WTC11 (cell line): Measurements from ENCODE around the gene RNF31. TPM values are rescaled to one million over a fixed set of nuclear protein-coding genes. Genes with fewer than 3 reads are reported as not detected.

ENCODE experiments used
- ATAC-seq: fragments of 200-7000 bp; cut with Tn5 transposase; 2 replicates; pipeline ENCODE4 v1.10.0; 2021; ENCODE audit warnings: mild to moderate bottlenecking, moderate library complexity
- CTCF ChIA-PET: fragments of 300-600 bp; sonication (Branson Sonifier 250); formaldehyde crosslinking; loops from one replicate; lab custom pipeline; 2021; ENCODE audit warnings: antibody characterized with exemption; lab: Charles Lee
- POLR2A ChIA-PET: fragments of 350-600 bp; sonication (Branson Sonifier 250); formaldehyde crosslinking; loops from one replicate; lab custom pipeline; 2021; ENCODE audit warnings: antibody characterized with exemption; lab: Charles Lee
- DNase-seq: peaks from one replicate; pipeline ENCODE4 v3.0.0; 2021; ENCODE audit warnings: low spot score
- H3K27ac Mint-ChIP-seq: 2 replicates; pipeline ENCODE4 v1.8.0; 2021; ENCODE audit warnings: mixed read lengths
- H3K27me3 Mint-ChIP-seq: 2 replicates; pipeline ENCODE4 v1.8.0; 2021; ENCODE audit warnings: low read depth, mild to moderate bottlenecking, moderate library complexity, mixed read lengths
- H3K36me3 Mint-ChIP-seq: 2 replicates; pipeline ENCODE4 v1.8.0; 2021; ENCODE audit warnings: mixed read lengths
- H3K4me1 Mint-ChIP-seq: 2 replicates; pipeline ENCODE4 v1.8.0; 2022; ENCODE audit warnings: mixed read lengths
- H3K4me3 Mint-ChIP-seq: 2 replicates; pipeline ENCODE4 v1.8.0; 2021; ENCODE audit warnings: mild to moderate bottlenecking, moderate library complexity, mixed read lengths
- H3K9me3 Mint-ChIP-seq: 2 replicates; pipeline ENCODE4 v1.8.0; 2021; ENCODE audit warnings: mixed read lengths
- CREM ChIP-seq: sonication (generic); formaldehyde crosslinking; IDR thresholded peaks from 2 replicates; pipeline ENCODE4 v1.8.1; 2022; ENCODE audit warnings: mild to moderate bottlenecking, missing genetic modification reagents, moderate library complexity
- ETV6 ChIP-seq: sonication (generic); formaldehyde crosslinking; IDR thresholded peaks from 2 replicates; pipeline ENCODE4 v1.8.1; 2022; ENCODE audit warnings: mild to moderate bottlenecking, missing genetic modification reagents
- FOXJ3 ChIP-seq: sonication (generic); formaldehyde crosslinking; IDR thresholded peaks from 2 replicates; pipeline ENCODE4 v1.9.0; 2021; ENCODE audit warnings: missing genetic modification reagents, mild to moderate bottlenecking, borderline replicate concordance
- FOXK1 ChIP-seq: sonication (generic); formaldehyde crosslinking; IDR thresholded peaks from 2 replicates; pipeline ENCODE4 v1.8.0; 2022; ENCODE audit warnings: mild to moderate bottlenecking, moderate library complexity, missing genetic modification reagents
- GTF2I ChIP-seq: fragments of 250-450 bp; sonication (Bioruptor Pico); conservative IDR thresholded peaks from 2 replicates; pipeline ENCODE4 v1.4.0; 2021; ENCODE audit warnings: mild to moderate bottlenecking
- IRF2 ChIP-seq: sonication (generic); formaldehyde crosslinking; IDR thresholded peaks from 2 replicates; pipeline ENCODE4 v1.8.0; 2022; ENCODE audit warnings: low read depth, missing genetic modification reagents, borderline replicate concordance
- JAZF1 ChIP-seq: fragments of 250-450 bp; sonication (Bioruptor Pico); IDR thresholded peaks from 2 replicates; pipeline ENCODE4 v1.9.0; 2021; ENCODE audit warnings: moderate library complexity, mild to moderate bottlenecking, inconsistent platforms
- JUN ChIP-seq: sonication (generic); formaldehyde crosslinking; IDR thresholded peaks from 2 replicates; pipeline ENCODE4 v1.8.0; 2023; ENCODE audit warnings: mild to moderate bottlenecking, missing genetic modification reagents
- MYBL2 ChIP-seq: sonication (generic); formaldehyde crosslinking; IDR thresholded peaks from 2 replicates; pipeline ENCODE4 v1.8.1; 2023; ENCODE audit warnings: mild to moderate bottlenecking, moderate library complexity, missing genetic modification reagents
- NFYB ChIP-seq: sonication (generic); formaldehyde crosslinking; conservative IDR thresholded peaks from 2 replicates; pipeline ENCODE4 v1.8.0; 2022; ENCODE audit warnings: low read depth, missing genetic modification reagents
- NR1H2 ChIP-seq: sonication (generic); formaldehyde crosslinking; IDR thresholded peaks from 2 replicates; pipeline ENCODE4 v1.9.0; 2021; ENCODE audit warnings: mild to moderate bottlenecking, moderate library complexity, missing genetic modification reagents
- OVOL2 ChIP-seq: fragments of 250-450 bp; sonication (Bioruptor Pico); IDR thresholded peaks from 2 replicates; pipeline ENCODE4 v1.9.0; 2021; ENCODE audit warnings: mild to moderate bottlenecking, borderline replicate concordance
- RORB ChIP-seq: fragments of 250-450 bp; sonication (Bioruptor Pico); IDR thresholded peaks from 2 replicates; pipeline ENCODE4 v1.9.0; 2021; ENCODE audit warnings: mild to moderate bottlenecking
- TCF7 ChIP-seq: sonication (generic); formaldehyde crosslinking; IDR thresholded peaks from 2 replicates; pipeline ENCODE4 v1.8.0; 2022; ENCODE audit warnings: mild to moderate bottlenecking, low read depth, missing genetic modification reagents, moderate library complexity
- ZNF416 ChIP-seq: fragments of 250-450 bp; sonication (Bioruptor Pico); IDR thresholded peaks from 2 replicates; pipeline ENCODE4 v1.9.0; 2021; ENCODE audit warnings: mild to moderate bottlenecking, inconsistent platforms
- ZNF671 ChIP-seq: fragments of 250-450 bp; sonication (Bioruptor Pico); IDR thresholded peaks from 2 replicates; pipeline ENCODE4 v1.8.0; 2021; ENCODE audit warnings: mild to moderate bottlenecking
- total RNA-seq: library from RNA; stranded (reverse); gene quantifications from 3 replicates; pipeline ENCODE4 v1.2.3, GENCODE V29; 2021
- TF ChIP-seq, protein P1 (sequence below): fragments of 250-450 bp; sonication (Bioruptor Pico); IDR thresholded peaks from 2 replicates; pipeline ENCODE4 v1.9.0; 2021; ENCODE audit warnings: mild to moderate bottlenecking
- TF ChIP-seq, protein P2 (sequence below): sonication (generic); formaldehyde crosslinking; IDR thresholded peaks from 2 replicates; pipeline ENCODE4 v1.8.0; 2022; ENCODE audit warnings: mild to moderate bottlenecking, missing genetic modification reagents
- TF ChIP-seq, protein P3 (sequence below): sonication (generic); formaldehyde crosslinking; IDR thresholded peaks from 2 replicates; pipeline ENCODE4 v1.8.1; 2023; ENCODE audit warnings: mild to moderate bottlenecking, missing genetic modification reagents, moderate library complexity
- TF ChIP-seq, protein P4 (sequence below): sonication (generic); formaldehyde crosslinking; IDR thresholded peaks from 2 replicates; pipeline ENCODE4 v1.8.1; 2022; ENCODE audit warnings: mild to moderate bottlenecking, moderate library complexity, missing genetic modification reagents
- TF ChIP-seq, protein P5 (sequence below): fragments of 250-450 bp; sonication (Bioruptor Pico); IDR thresholded peaks from 2 replicates; pipeline ENCODE4 v2.1.2; 2022; ENCODE audit warnings: mild to moderate bottlenecking, moderate library complexity
- TF ChIP-seq, protein P6 (sequence below): sonication (generic); formaldehyde crosslinking; IDR thresholded peaks from 2 replicates; pipeline ENCODE4 v1.8.0; 2023; ENCODE audit warnings: missing genetic modification reagents
- TF ChIP-seq, protein P7 (sequence below): sonication (generic); formaldehyde crosslinking; IDR thresholded peaks from 2 replicates; pipeline ENCODE4 v1.8.0; 2022; ENCODE audit warnings: mild to moderate bottlenecking, missing genetic modification reagents

RNF31 gene
- total RNA-seq, 1 experiment from 2014 or later, result 86.2 TPM

DNA sequence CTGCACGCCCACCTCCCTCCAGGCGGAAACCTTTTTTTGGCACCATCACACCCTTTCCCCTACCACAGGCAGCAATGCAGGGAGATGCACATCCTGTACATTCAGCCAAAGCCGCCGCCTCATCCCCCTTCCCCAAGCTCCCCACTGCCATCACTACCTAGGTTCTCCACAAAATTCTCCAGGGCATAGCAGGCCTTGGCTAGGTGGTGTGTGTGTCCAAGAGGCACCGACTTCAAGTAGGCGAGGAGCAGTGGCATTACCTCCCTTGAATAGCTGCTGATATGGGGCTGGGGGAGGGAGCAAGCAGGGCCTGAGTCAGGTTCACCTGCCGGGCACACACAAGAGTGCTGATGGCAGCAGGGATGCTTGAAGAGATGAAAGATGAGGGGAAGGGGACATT is 37.7 kb downstream of the RNF31 start:
- no peak overlapping the region for H3K27ac Mint-ChIP-seq
- no peaks in the 10 kb centered on the region for H3K27me3 Mint-ChIP-seq
- H3K9me3 Mint-ChIP-seq, result no peaks in the 10 kb centered on the region
- no peak overlapping the region for H3K4me3 Mint-ChIP-seq
- H3K4me1 Mint-ChIP-seq, result peaks cover 16% of the 10 kb centered on the region
- TF ChIP-seq NFYB (CRISPR knock-in tag) (no peak), ETV6 (CRISPR knock-in tag) (no peak), GTF2I (CRISPR knock-in tag) (no peak), MYBL2 (CRISPR knock-in tag) (no peak), CREM (no peak), FOXJ3 (CRISPR knock-in tag) (no peak), NR1H2 (CRISPR knock-in tag) (no peak), RORB (no peak), OVOL2 (CRISPR knock-in tag) (no peak), IRF2 (CRISPR knock-in tag) (no peak), ZNF416 (CRISPR knock-in tag) (no peak), FOXK1 (CRISPR knock-in tag) (no peak), JUN (CRISPR knock-in tag) (no peak)
- TF ChIP-seq, protein P1, sequence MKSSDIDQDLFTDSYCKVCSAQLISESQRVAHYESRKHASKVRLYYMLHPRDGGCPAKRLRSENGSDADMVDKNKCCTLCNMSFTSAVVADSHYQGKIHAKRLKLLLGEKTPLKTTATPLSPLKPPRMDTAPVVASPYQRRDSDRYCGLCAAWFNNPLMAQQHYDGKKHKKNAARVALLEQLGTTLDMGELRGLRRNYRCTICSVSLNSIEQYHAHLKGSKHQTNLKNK, result no peak
- TF ChIP-seq, protein P2, sequence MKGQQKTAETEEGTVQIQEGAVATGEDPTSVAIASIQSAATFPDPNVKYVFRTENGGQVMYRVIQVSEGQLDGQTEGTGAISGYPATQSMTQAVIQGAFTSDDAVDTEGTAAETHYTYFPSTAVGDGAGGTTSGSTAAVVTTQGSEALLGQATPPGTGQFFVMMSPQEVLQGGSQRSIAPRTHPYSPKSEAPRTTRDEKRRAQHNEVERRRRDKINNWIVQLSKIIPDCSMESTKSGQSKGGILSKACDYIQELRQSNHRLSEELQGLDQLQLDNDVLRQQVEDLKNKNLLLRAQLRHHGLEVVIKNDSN, result no peak
- TF ChIP-seq, protein P3, sequence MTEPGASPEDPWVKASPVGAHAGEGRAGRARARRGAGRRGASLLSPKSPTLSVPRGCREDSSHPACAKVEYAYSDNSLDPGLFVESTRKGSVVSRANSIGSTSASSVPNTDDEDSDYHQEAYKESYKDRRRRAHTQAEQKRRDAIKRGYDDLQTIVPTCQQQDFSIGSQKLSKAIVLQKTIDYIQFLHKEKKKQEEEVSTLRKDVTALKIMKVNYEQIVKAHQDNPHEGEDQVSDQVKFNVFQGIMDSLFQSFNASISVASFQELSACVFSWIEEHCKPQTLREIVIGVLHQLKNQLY (CRISPR knock-in tag), result no peak
- TF ChIP-seq, protein P4, sequence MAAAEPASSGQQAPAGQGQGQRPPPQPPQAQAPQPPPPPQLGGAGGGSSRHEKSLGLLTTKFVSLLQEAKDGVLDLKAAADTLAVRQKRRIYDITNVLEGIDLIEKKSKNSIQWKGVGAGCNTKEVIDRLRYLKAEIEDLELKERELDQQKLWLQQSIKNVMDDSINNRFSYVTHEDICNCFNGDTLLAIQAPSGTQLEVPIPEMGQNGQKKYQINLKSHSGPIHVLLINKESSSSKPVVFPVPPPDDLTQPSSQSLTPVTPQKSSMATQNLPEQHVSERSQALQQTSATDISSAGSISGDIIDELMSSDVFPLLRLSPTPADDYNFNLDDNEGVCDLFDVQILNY (CRISPR knock-in tag), result no peak
- TF ChIP-seq, protein P5, sequence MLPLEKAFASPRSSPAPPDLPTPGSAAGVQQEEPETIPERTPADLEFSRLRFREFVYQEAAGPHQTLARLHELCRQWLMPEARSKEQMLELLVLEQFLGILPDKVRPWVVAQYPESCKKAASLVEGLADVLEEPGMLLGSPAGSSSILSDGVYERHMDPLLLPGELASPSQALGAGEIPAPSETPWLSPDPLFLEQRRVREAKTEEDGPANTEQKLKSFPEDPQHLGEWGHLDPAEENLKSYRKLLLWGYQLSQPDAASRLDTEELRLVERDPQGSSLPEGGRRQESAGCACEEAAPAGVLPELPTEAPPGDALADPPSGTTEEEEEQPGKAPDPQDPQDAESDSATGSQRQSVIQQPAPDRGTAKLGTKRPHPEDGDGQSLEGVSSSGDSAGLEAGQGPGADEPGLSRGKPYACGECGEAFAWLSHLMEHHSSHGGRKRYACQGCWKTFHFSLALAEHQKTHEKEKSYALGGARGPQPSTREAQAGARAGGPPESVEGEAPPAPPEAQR, result no peak
- TF ChIP-seq, protein P6, sequence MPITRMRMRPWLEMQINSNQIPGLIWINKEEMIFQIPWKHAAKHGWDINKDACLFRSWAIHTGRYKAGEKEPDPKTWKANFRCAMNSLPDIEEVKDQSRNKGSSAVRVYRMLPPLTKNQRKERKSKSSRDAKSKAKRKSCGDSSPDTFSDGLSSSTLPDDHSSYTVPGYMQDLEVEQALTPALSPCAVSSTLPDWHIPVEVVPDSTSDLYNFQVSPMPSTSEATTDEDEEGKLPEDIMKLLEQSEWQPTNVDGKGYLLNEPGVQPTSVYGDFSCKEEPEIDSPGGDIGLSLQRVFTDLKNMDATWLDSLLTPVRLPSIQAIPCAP (CRISPR knock-in tag), result no peak
- DNase-seq (no peak), ATAC-seq (no peak)
- ChIA-PET POLR2A (no interaction called here), CTCF (interaction anchor here (1.2 kb wide), 1 partner anchor 31 kb away, joined by 3 read pairs; the partner anchor contains the start of gene MDP1)
- peaks cover 37% of the 10 kb centered on the region for H3K36me3 Mint-ChIP-seq

DNA sequence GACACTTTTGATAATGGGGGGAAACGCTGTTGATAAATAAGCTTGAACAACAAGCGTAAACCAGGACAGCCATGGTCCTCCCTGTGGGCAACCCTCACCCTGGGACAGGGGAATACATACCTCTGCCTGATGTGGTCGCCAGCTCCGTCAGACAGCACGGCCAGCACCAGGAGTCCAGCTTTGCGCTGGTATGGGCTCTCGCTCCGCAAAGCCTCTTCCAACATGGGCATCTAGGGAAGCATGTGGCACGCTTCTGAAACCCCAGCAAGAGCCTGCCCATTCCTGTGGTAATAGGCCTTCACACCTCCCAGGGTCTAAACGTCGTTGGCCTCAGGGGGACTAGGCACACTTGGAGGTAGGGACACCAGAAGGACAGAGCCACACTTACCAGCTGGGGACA is 38.4 kb downstream of the RNF31 start:
- Mint-ChIP-seq H3K9me3 (no peaks in the 10 kb centered on the region), H3K27me3 (no peaks in the 10 kb centered on the region), H3K4me1 (peaks cover 16% of the 10 kb centered on the region), H3K27ac (no peak overlapping the region), H3K36me3 (peaks cover 34% of the 10 kb centered on the region), H3K4me3 (no peak overlapping the region)
- ChIA-PET CTCF (interaction anchor here (0.9 kb wide), 1 partner anchor 25 kb away, joined by 3 read pairs; the partner anchor contains the start of gene IRF9), POLR2A (no interaction called here)
- TF ChIP-seq, protein P7, sequence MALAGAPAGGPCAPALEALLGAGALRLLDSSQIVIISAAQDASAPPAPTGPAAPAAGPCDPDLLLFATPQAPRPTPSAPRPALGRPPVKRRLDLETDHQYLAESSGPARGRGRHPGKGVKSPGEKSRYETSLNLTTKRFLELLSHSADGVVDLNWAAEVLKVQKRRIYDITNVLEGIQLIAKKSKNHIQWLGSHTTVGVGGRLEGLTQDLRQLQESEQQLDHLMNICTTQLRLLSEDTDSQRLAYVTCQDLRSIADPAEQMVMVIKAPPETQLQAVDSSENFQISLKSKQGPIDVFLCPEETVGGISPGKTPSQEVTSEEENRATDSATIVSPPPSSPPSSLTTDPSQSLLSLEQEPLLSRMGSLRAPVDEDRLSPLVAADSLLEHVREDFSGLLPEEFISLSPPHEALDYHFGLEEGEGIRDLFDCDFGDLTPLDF, result no peak
- no peak for TF ChIP-seq TCF7 (CRISPR knock-in tag)
- TF ChIP-seq GTF2I (CRISPR knock-in tag), result no peak
- TF ChIP-seq ZNF671, result no peak
- TF ChIP-seq JAZF1 (CRISPR knock-in tag), result no peak
- DNase-seq (no peak), ATAC-seq (no peak)
